HCT116 (cell line): ENCODE data around the gene GIT1. TPM values are rescaled to one million over a fixed set of nuclear protein-coding genes. Genes with fewer than 3 reads are reported as not detected.

ENCODE experiments used
- ATAC-seq: fragments of 200-7000 bp; cut with Tn5 transposase; 2 replicates; pipeline ENCODE4 v1.9.1; 2020; ENCODE audit warnings: mild to moderate bottlenecking, moderate library complexity
- BruUV-seq: library from RNA; stranded (reverse); fragments of 400-500 nt; replicated peaks from 2 replicates; lab custom pipeline; 2021; lab: Mats Ljungman, UMichigan
- CTCF ChIA-PET: fragments of 300-600 bp; sonication (Branson Sonifier 250); formaldehyde crosslinking; loops from one replicate; lab custom pipeline; 2021; ENCODE audit warnings: antibody characterized with exemption; lab: Charles Lee
- POLR2A ChIA-PET: fragments of 300-600, 350-600 bp; sonication (Branson Sonifier 250); formaldehyde crosslinking; loops from one replicate; lab custom pipeline; 2021; ENCODE audit warnings: antibody characterized with exemption; lab: Charles Lee
- RAD21 ChIA-PET, 2 experiments: fragments of 300-600 bp; sonication (Branson Sonifier 250); formaldehyde crosslinking; loops; one replicate each; lab custom pipeline; 2023; ENCODE audit warnings: low total read pairs in 2 of 2; ENCODE audit not compliant: uncharacterized antibody in 2 of 2, unreplicated experiment in 2 of 2, low non-redundant PET in 1 of 2; lab: Charles Lee
- DNase-seq: peaks from one replicate; pipeline ENCODE4 v3.0.0-alpha.2; 2010; ENCODE audit warnings: low read depth, low spot score
- H2AFZ ChIP-seq: fragments of 200-600 bp; shearing (Covaris generic), sonication (generic); 2 replicates; pipeline ENCODE4 v1.6.1; 2017; ENCODE audit warnings: low read depth, mixed run types, mixed read lengths, antibody characterized with exemption, low read length; ENCODE audit not compliant: poor library complexity, severe bottlenecking
- H3K27ac ChIP-seq: 2 replicates; pipeline ENCODE4 v1.5.1; 2012; ENCODE audit warnings: low read depth, low read length
- H3K27me3 ChIP-seq: fragments of 200-600 bp; sonication (generic); 2 replicates; pipeline ENCODE4 v1.6.1; 2016; ENCODE audit warnings: mixed run types, low read length, mixed read lengths; ENCODE audit not compliant: insufficient read depth
- H3K36me3 ChIP-seq, 2 experiments: fragments of 200-500 bp in 1 of 2; fragments of 200-600 bp in 1 of 2; sonication (Bioruptor generic) in 1 of 2; sonication (generic) in 1 of 2; 2 replicates each; pipeline versions ENCODE4 v1.5.1 to v1.6.1; 2014 to 2016; ENCODE audit warnings: low read length in 2 of 2, inconsistent platforms in 1 of 2, mixed read lengths in 1 of 2, mixed run types in 1 of 2; ENCODE audit not compliant: insufficient read depth in 2 of 2, control insufficient read depth in 1 of 2
- H3K4me1 ChIP-seq, 2 experiments: fragments of 200-600 bp in 1 of 2; sonication (generic) in 1 of 2; 2 replicates each; pipeline versions ENCODE4 v1.5.1 to v1.6.1; 2012 to 2017; ENCODE audit warnings: low read length in 2 of 2, inconsistent platforms in 1 of 2, mild to moderate bottlenecking in 1 of 2, mixed read lengths in 1 of 2, mixed run types in 1 of 2, moderate library complexity in 1 of 2; ENCODE audit not compliant: insufficient read depth in 2 of 2, control insufficient read depth in 1 of 2
- H3K4me2 ChIP-seq: fragments of 200-600 bp; sonication (generic); 2 replicates; pipeline ENCODE4 v1.6.1; 2017; ENCODE audit warnings: mixed run types, low read length, mixed read lengths
- H3K4me3 ChIP-seq, 2 experiments: fragments of 200-600 bp in 1 of 2; sonication (generic) in 1 of 2; replicated peaks in 1 of 2; 2 replicates each; pipeline ENCODE4 v1.5.1; 2011 to 2016; ENCODE audit warnings: low read length in 2 of 2, control low read depth in 1 of 2, low read depth in 1 of 2, mild to moderate bottlenecking in 1 of 2, mixed read lengths in 1 of 2, mixed run types in 1 of 2
- H3K79me2 ChIP-seq: fragments of 200-600 bp; sonication (generic); 2 replicates; pipeline ENCODE4 v1.6.1; 2017; ENCODE audit warnings: mild to moderate bottlenecking, mixed run types, low read length, moderate library complexity, mixed read lengths; ENCODE audit not compliant: insufficient read depth
- H3K9ac ChIP-seq: fragments of 200-600 bp; sonication (generic); 2 replicates; pipeline ENCODE4 v1.6.1; 2016; ENCODE audit warnings: low read length, mixed read lengths
- H3K9me2 ChIP-seq: fragments of 200-600 bp; sonication (generic), shearing (Covaris generic); 2 replicates; pipeline ENCODE4 v1.6.1; 2017; ENCODE audit warnings: mixed run types, mild to moderate bottlenecking, moderate library complexity; ENCODE audit not compliant: insufficient read depth
- H3K9me3 ChIP-seq, 2 experiments: fragments of 200-500 bp in 1 of 2; fragments of 200-600 bp in 1 of 2; sonication (Bioruptor generic) in 1 of 2; sonication (generic) in 1 of 2; 2 replicates each; pipeline ENCODE4 v1.6.1; 2014 to 2017; ENCODE audit warnings: low read length in 2 of 2, mixed read lengths in 2 of 2, inconsistent platforms in 1 of 2, low read depth in 1 of 2, mild to moderate bottlenecking in 1 of 2, mixed run types in 1 of 2, moderate library complexity in 1 of 2; ENCODE audit not compliant: control insufficient read depth in 1 of 2, insufficient read depth in 1 of 2
- H4K20me1 ChIP-seq: fragments of 200-600 bp; sonication (generic), shearing (Covaris generic); 2 replicates; pipeline ENCODE4 v1.6.1; 2017; ENCODE audit warnings: mixed run types, mild to moderate bottlenecking, moderate library complexity; ENCODE audit not compliant: insufficient read depth
- CBX3 ChIP-seq: IDR thresholded peaks from 2 replicates; pipeline ENCODE4 v1.6.1; 2012; ENCODE audit warnings: low read depth
- CEBPB ChIP-seq: IDR thresholded peaks from 2 replicates; pipeline ENCODE4 v1.6.1; 2012; ENCODE audit warnings: low read depth
- ELF1 ChIP-seq: IDR thresholded peaks from 2 replicates; pipeline ENCODE4 v1.6.1; 2012; ENCODE audit warnings: low read depth, borderline replicate concordance
- EZH2 ChIP-seq: fragments of 200-600 bp; sonication (generic); IDR thresholded peaks from 2 replicates; pipeline ENCODE4 v1.6.1; 2017; ENCODE audit warnings: antibody characterized with exemption, mixed run types
- FOSL1 ChIP-seq: IDR thresholded peaks from 2 replicates; pipeline ENCODE4 v1.6.1; 2012; ENCODE audit warnings: low read depth
- JUND ChIP-seq: IDR thresholded peaks from 2 replicates; pipeline ENCODE4 v1.6.1; 2012
- POLR2A ChIP-seq: IDR thresholded peaks from 2 replicates; pipeline ENCODE4 v1.7.0; 2011; ENCODE audit warnings: borderline replicate concordance; ENCODE audit not compliant: insufficient read depth, insufficient read length; ENCODE audit errors: extremely low read depth
- POLR2AphosphoS5 ChIP-seq: IDR thresholded peaks from 2 replicates; pipeline ENCODE4 v1.6.1; 2011; ENCODE audit warnings: mild to moderate bottlenecking, low read depth, low read length, moderate library complexity
- RAD21 ChIP-seq: IDR thresholded peaks from 2 replicates; pipeline ENCODE4 v1.6.1; 2012; ENCODE audit warnings: low read depth, mild to moderate bottlenecking
- SIN3A ChIP-seq: IDR thresholded peaks from 2 replicates; pipeline ENCODE4 v1.6.1; 2012; ENCODE audit warnings: low read depth
- SP1 ChIP-seq: IDR thresholded peaks from 2 replicates; pipeline ENCODE4 v1.6.1; 2012; ENCODE audit warnings: low read depth
- SRF ChIP-seq: IDR thresholded peaks from 2 replicates; pipeline ENCODE4 v1.6.1; 2012; ENCODE audit warnings: low read depth
- TCF7L2 ChIP-seq: IDR thresholded peaks from 2 replicates; pipeline ENCODE4 v1.7.0; 2011; ENCODE audit warnings: borderline replicate concordance, inconsistent platforms; ENCODE audit not compliant: insufficient read depth, insufficient read length; ENCODE audit errors: extremely low read depth
- YY1 ChIP-seq: IDR thresholded peaks from 2 replicates; pipeline ENCODE4 v1.6.1; 2011; ENCODE audit warnings: low read length, low read depth, moderate library complexity, mild to moderate bottlenecking; ENCODE audit not compliant: insufficient replicate concordance; ENCODE audit errors: extremely low read depth
- ZFX ChIP-seq: fragments of 450-650 bp; IDR thresholded peaks from 2 replicates; pipeline ENCODE4 v1.6.1; 2017
- ZNF274 ChIP-seq: fragments of 200-500 bp; sonication (Bioruptor generic); IDR thresholded peaks from 2 replicates; pipeline ENCODE4 v1.6.1; 2014; ENCODE audit warnings: mild to moderate bottlenecking, low read depth, low read length, inconsistent platforms
- intact Hi-C: fragments of 100-400 bp; cut with micrococcal nuclease; formaldehyde crosslinking; loops from 2 replicates; pipeline ENCODE4 v1.10.0; 2022
- total RNA-seq: library from RNA; stranded (reverse); gene quantifications from one replicate; pipeline ENCODE4 v1.2.1, GENCODE V29; 2021; ENCODE audit not compliant: unreplicated experiment
- TF ChIP-seq, protein P1 (sequence below): IDR thresholded peaks from 2 replicates; pipeline ENCODE4 v1.6.1; 2012
- TF ChIP-seq, protein P2 (sequence below): IDR thresholded peaks from 2 replicates; pipeline ENCODE4 v1.6.1; 2011; ENCODE audit warnings: mild to moderate bottlenecking, low read length, moderate library complexity; ENCODE audit not compliant: insufficient replicate concordance; ENCODE audit errors: extremely low read depth
- TF ChIP-seq, protein P3 (sequence below), 3 experiments: fragments of 200-600 bp in 1 of 3; sonication (generic) in 1 of 3; IDR thresholded peaks in 2 of 3; conservative IDR thresholded peaks in 1 of 3; 2 replicates each; pipeline ENCODE4 v1.5.1; 2012 to 2017; ENCODE audit warnings: low read depth in 2 of 3, low read length in 2 of 3, antibody characterized with exemption in 1 of 3, borderline replicate concordance in 1 of 3, control low read depth in 1 of 3, mild to moderate bottlenecking in 1 of 3, mixed read lengths in 1 of 3, mixed run types in 1 of 3, moderate library complexity in 1 of 3; ENCODE audit not compliant: insufficient read depth in 1 of 3

Gene GIT1
- total RNA-seq, 1 experiment from 2014 or later = 76.5 TPM

DNA sequence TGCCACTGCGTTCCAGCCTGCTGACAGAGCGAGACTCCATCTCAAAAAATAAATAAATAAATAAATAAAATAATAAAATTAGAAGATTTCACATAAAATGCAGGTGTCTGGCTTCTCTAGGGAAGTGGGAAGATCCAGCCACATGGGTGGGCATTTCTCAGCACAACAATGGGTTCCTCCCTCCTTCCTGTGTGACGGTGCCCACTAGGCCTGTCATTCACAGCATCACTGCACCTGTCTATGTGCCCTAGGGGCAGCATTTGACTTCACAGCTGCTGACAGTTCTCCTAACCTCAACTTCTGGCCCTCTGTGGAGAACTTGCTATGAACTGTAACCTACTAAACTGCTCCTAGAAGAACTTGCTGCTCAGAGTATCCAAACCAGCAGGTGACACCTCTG lies 25.6 kb downstream of the GIT1 start:
- intact Hi-C loops = no loop called here
- peaks cover 3 to 4% of the 10 kb centered on the region in 2 experiments; a peak in 1 of 4 replicates for H3K36me3 ChIP-seq
- no peaks in the 10 kb centered on the region for H3K9me3 ChIP-seq
- no peaks in the 10 kb centered on the region for H4K20me1 ChIP-seq
- no peak for ATAC-seq
- H3K4me3 ChIP-seq = no peak overlapping the region
- H3K4me2 ChIP-seq = no peak overlapping the region
- no peaks in the 10 kb centered on the region for H3K9me2 ChIP-seq
- CTCF ChIA-PET = interaction anchor here (1.0 to 1.3 kb wide), 2 partner anchors 54 to 194 kb away, joined by 3 to 5 read pairs; no protein-coding TSS in a partner anchor
- H3K4me1 ChIP-seq = peaks cover 10 to 19% of the 10 kb centered on the region in 2 experiments
- H3K27ac ChIP-seq = no peak overlapping the region
- RAD21 ChIA-PET = no interaction called here
- no TSS peak for BruUV-seq
- no peak for DNase-seq
- peaks cover 10% of the 10 kb centered on the region; the same call in 1 of the 2 replicates for H3K79me2 ChIP-seq
- TF ChIP-seq POLR2A (no peak), EZH2 (no peak), POLR2AphosphoS5 (no peak), CEBPB (no peak), TCF7L2 (no peak), JUND (no peak), YY1 (no peak), ELF1 (no peak), RAD21 (no peak), ZNF274 (no peak), FOSL1 (no peak), CBX3 (no peak), SRF (no peak), SP1 (no peak), SIN3A (no peak), ZFX (no peak)
- TF ChIP-seq, protein P1, sequence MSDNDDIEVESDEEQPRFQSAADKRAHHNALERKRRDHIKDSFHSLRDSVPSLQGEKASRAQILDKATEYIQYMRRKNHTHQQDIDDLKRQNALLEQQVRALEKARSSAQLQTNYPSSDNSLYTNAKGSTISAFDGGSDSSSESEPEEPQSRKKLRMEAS = no peak
- TF ChIP-seq, protein P2, sequence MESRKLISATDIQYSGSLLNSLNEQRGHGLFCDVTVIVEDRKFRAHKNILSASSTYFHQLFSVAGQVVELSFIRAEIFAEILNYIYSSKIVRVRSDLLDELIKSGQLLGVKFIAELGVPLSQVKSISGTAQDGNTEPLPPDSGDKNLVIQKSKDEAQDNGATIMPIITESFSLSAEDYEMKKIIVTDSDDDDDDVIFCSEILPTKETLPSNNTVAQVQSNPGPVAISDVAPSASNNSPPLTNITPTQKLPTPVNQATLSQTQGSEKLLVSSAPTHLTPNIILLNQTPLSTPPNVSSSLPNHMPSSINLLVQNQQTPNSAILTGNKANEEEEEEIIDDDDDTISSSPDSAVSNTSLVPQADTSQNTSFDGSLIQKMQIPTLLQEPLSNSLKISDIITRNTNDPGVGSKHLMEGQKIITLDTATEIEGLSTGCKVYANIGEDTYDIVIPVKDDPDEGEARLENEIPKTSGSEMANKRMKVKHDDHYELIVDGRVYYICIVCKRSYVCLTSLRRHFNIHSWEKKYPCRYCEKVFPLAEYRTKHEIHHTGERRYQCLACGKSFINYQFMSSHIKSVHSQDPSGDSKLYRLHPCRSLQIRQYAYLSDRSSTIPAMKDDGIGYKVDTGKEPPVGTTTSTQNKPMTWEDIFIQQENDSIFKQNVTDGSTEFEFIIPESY = no peak
- TF ChIP-seq, protein P3, sequence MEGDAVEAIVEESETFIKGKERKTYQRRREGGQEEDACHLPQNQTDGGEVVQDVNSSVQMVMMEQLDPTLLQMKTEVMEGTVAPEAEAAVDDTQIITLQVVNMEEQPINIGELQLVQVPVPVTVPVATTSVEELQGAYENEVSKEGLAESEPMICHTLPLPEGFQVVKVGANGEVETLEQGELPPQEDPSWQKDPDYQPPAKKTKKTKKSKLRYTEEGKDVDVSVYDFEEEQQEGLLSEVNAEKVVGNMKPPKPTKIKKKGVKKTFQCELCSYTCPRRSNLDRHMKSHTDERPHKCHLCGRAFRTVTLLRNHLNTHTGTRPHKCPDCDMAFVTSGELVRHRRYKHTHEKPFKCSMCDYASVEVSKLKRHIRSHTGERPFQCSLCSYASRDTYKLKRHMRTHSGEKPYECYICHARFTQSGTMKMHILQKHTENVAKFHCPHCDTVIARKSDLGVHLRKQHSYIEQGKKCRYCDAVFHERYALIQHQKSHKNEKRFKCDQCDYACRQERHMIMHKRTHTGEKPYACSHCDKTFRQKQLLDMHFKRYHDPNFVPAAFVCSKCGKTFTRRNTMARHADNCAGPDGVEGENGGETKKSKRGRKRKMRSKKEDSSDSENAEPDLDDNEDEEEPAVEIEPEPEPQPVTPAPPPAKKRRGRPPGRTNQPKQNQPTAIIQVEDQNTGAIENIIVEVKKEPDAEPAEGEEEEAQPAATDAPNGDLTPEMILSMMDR (IDR thresholded peaks at IDR 0.05 in 2 of 3, conservative IDR thresholded peaks at IDR 0.05 in 1 of 3; ENCODE audit: borderline replicate concordance in 1 of 3, insufficient read depth in 1 of 3, low read depth in 2 of 3, low read length in 2 of 3) = no peak
- H3K27me3 ChIP-seq = no peaks in the 10 kb centered on the region
- no peak overlapping the region for H3K9ac ChIP-seq
- H2AFZ ChIP-seq = no peak overlapping the region
- POLR2A ChIA-PET = no interaction called here
